Measurements from ENCODE around the gene ZNF560.

ZNF560 gene

GRCh38 chr19:9435279-9436268, 62.8 kb downstream of the ZNF560 start, which contains the start of gene ZNF266:
Gene ZNF266, minus strand, starts transcription at chr19:9435573. Its CDS starts 15,484 bp downstream, at chr19:9420089.
- peak; percentile 93 to 97 (median 96) for DNase-seq

DNA sequence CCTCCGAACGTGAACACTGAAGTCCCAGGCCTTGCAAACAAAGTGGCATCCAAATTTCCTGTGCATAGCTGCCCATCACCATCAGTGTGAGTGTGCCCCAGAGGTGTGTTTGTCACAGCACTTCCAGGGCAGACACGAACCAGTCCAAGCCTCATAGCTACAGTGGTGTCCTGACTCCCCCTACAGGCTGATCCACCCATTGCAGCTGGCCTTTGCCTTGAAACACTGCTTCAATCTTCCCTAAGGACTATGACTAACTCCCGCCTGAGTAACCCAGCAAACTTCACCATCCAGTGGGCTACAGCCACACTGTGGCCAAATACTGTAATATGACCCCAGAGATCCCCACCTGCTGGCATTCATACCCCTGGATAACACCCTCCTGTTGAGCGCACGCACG, 66.9 kb downstream of the ZNF560 start:
- peak; percentile 17 to 55 (median 30) for DNase-seq

DNA sequence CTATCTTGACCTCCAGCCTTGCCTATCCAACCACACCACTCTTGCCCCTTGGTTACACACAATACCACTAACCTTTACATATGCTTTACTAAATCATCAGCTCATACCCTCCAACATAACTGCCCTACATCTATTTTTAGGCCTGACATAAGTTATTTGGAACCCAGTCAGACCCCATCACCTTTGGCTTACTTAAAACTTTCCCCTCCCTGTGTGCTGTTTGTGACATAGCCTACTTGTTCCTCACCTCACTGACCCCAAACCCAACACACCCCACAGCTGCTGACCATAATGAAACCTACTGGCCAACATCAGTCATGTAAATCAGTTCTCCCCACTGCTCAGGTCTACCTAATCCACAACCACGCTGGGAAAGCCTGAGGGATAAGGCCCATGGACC, 68.0 kb downstream of the ZNF560 start:
- DNase-seq: no peak

GRCh38 chr19:9427941-9428340, 70.5 kb downstream of the ZNF560 start:
- DNase-seq: no peak

Data from suppressor macrophage treated with lipopolysaccharide for 1 hour (primary cell).